H1 (cell line): ENCODE measurements around the gene PNRC2. TPM values are rescaled to one million over a fixed set of nuclear protein-coding genes. Genes with fewer than 3 reads are reported as not detected.
A peak's percentile ranks its signal among the peaks of the same experiment; 100 is the strongest.

Experiments used
- CTCF ChIA-PET: fragments of 300-600 bp; sonication (Branson Sonifier 250); formaldehyde crosslinking; loops from one replicate; lab custom pipeline; 2021; ENCODE audit not compliant: partially characterized antibody; lab: Charles Lee
- POLR2A ChIA-PET: fragments of 300-600 bp; sonication (Branson Sonifier 250); formaldehyde crosslinking; loops from one replicate; lab custom pipeline; 2021; ENCODE audit warnings: inconsistent platforms; ENCODE audit not compliant: partially characterized antibody; lab: Charles Lee
- DNase-seq, 2 experiments: peaks; one replicate each; pipeline versions ENCODE4 v3.0.0 to v3.0.0-alpha.2; 2010 to 2022; ENCODE audit warnings: low spot score in 2 of 2, low read depth in 1 of 2, mixed read lengths in 1 of 2
- FAIRE-seq: peaks from 2 replicates; lab custom pipeline; 2011; peaks lifted over from hg19 to GRCh38; lab: Jason Lieb, UNC
- H2AFZ ChIP-seq: 2 replicates; pipeline ENCODE4 v1.8.1; 2012; ENCODE audit warnings: low read length, inconsistent platforms
- H2AK5ac ChIP-seq: 2 replicates; pipeline ENCODE4 v1.6.1; 2013; ENCODE audit warnings: low read depth, low read length
- H2BK120ac ChIP-seq: replicated peaks from 2 replicates; pipeline ENCODE3; 2013; ENCODE audit warnings: low read depth, low read length, inconsistent platforms
- H2BK12ac ChIP-seq: 2 replicates; pipeline ENCODE4 v1.6.1; 2013; ENCODE audit warnings: low read depth, low read length
- H2BK15ac ChIP-seq: 2 replicates; pipeline ENCODE4 v1.6.1; 2013; ENCODE audit warnings: low read length
- H2BK20ac ChIP-seq: 2 replicates; pipeline ENCODE4 v1.6.1; 2013; ENCODE audit warnings: low read length
- H2BK5ac ChIP-seq: 2 replicates; pipeline ENCODE4 v1.6.1; 2013; ENCODE audit warnings: low read depth, low read length
- H3K14ac ChIP-seq: 2 replicates; pipeline ENCODE4 v1.6.1; 2013; ENCODE audit warnings: inconsistent platforms; ENCODE audit not compliant: insufficient read length
- H3K18ac ChIP-seq: 2 replicates; pipeline ENCODE4 v1.6.1; 2013; ENCODE audit warnings: low read length; ENCODE audit errors: extremely low read depth
- H3K23ac ChIP-seq: 2 replicates; pipeline ENCODE4 v1.6.1; 2013; ENCODE audit warnings: inconsistent platforms; ENCODE audit not compliant: insufficient read length
- H3K23me2 ChIP-seq: 2 replicates; pipeline ENCODE4 v1.6.1; 2013; ENCODE audit warnings: low read depth, low read length
- H3K27ac ChIP-seq: 2 replicates; pipeline ENCODE4 v1.6.1; 2011; ENCODE audit warnings: low read depth, low read length, inconsistent platforms
- H3K27me3 ChIP-seq, 4 experiments: replicated peaks in 1 of 4; 1 replicate in 1 of 4; 2 replicates in 3 of 4; pipeline versions ENCODE4 v1.6.1 to v1.8.1; 2011 to 2013; ENCODE audit warnings: low read length in 3 of 4, mild to moderate bottlenecking in 3 of 4, inconsistent platforms in 2 of 4, mixed read lengths in 2 of 4, moderate library complexity in 1 of 4; ENCODE audit not compliant: control insufficient read depth in 3 of 4, insufficient read depth in 3 of 4; ENCODE audit errors: extremely low read depth in 1 of 4
- H3K36me3 ChIP-seq, 4 experiments: 2 replicates each; pipeline versions ENCODE4 v1.6.1 to v1.8.1; 2011 to 2013; ENCODE audit warnings: mild to moderate bottlenecking in 4 of 4, low read length in 3 of 4, moderate library complexity in 2 of 4, control low read depth in 1 of 4, inconsistent platforms in 1 of 4; ENCODE audit not compliant: insufficient read depth in 4 of 4, control insufficient read depth in 2 of 4
- H3K4ac ChIP-seq: replicated peaks from 2 replicates; pipeline ENCODE3; 2013; ENCODE audit warnings: low read length, low read depth, mixed read lengths, inconsistent platforms; ENCODE audit not compliant: insufficient read length
- H3K4me1 ChIP-seq, 4 experiments: replicated peaks in 1 of 4; 1 replicate in 1 of 4; 2 replicates in 3 of 4; pipeline versions ENCODE4 v1.6.1 to v1.8.1; 2011 to 2013; ENCODE audit warnings: low read length in 3 of 4, inconsistent platforms in 2 of 4, mixed read lengths in 1 of 4; ENCODE audit not compliant: insufficient read depth in 4 of 4, control insufficient read depth in 3 of 4
- H3K4me2 ChIP-seq, 2 experiments: 2 replicates each; pipeline versions ENCODE4 v1.6.1 to v1.8.1; 2011 to 2013; ENCODE audit warnings: low read depth in 2 of 2, low read length in 2 of 2, control low read depth in 1 of 2, inconsistent platforms in 1 of 2, mild to moderate bottlenecking in 1 of 2; ENCODE audit not compliant: insufficient read depth in 1 of 2
- H3K4me3 ChIP-seq, 4 experiments: fragments of 200-600, 300-600 bp in 1 of 4; sonication (generic), shearing (Covaris generic), sonication (Bioruptor Twin) in 1 of 4; 2 replicates each; pipeline versions ENCODE4 v1.5.1 to v1.8.1; 2011 to 2016; ENCODE audit warnings: low read length in 4 of 4, low read depth in 3 of 4, control low read depth in 2 of 4, inconsistent platforms in 2 of 4, mild to moderate bottlenecking in 2 of 4, mixed read lengths in 1 of 4, moderate library complexity in 1 of 4; ENCODE audit not compliant: insufficient read depth in 2 of 4; ENCODE audit errors: extremely low read depth in 1 of 4
- H3K56ac ChIP-seq: replicated peaks from 2 replicates; pipeline ENCODE3; 2013; ENCODE audit warnings: low read depth, mild to moderate bottlenecking, mixed read lengths, low read length, inconsistent platforms; ENCODE audit not compliant: insufficient read length
- H3K79me1 ChIP-seq: 2 replicates; pipeline ENCODE4 v1.6.1; 2013; ENCODE audit warnings: low read depth, low read length, control low read depth
- H3K79me2 ChIP-seq, 2 experiments: 2 replicates each; pipeline versions ENCODE4 v1.6.1 to v1.8.1; 2012 to 2013; ENCODE audit warnings: low read length in 2 of 2, mild to moderate bottlenecking in 2 of 2, inconsistent platforms in 1 of 2; ENCODE audit not compliant: insufficient read depth in 2 of 2, control insufficient read depth in 1 of 2
- H3K9ac ChIP-seq, 4 experiments: replicated peaks in 1 of 4; 1 replicate in 1 of 4; 2 replicates in 3 of 4; pipeline versions ENCODE4 v1.6.1 to v1.8.1; 2011 to 2013; ENCODE audit warnings: low read depth in 3 of 4, low read length in 3 of 4, control low read depth in 2 of 4, mild to moderate bottlenecking in 2 of 4, moderate library complexity in 2 of 4, inconsistent platforms in 1 of 4; ENCODE audit errors: extremely low read depth in 1 of 4
- H3K9me3 ChIP-seq, 2 experiments: 2 replicates each; pipeline versions ENCODE4 v1.6.1 to v1.8.1; 2012 to 2013; ENCODE audit warnings: mild to moderate bottlenecking in 2 of 2, moderate library complexity in 2 of 2, control low read depth in 1 of 2, inconsistent platforms in 1 of 2, low read depth in 1 of 2, low read length in 1 of 2, mixed read lengths in 1 of 2; ENCODE audit not compliant: insufficient read depth in 2 of 2
- H4K20me1 ChIP-seq, 2 experiments: replicated peaks in 1 of 2; 2 replicates each; pipeline versions ENCODE3 to v1.8.1; 2011 to 2013; ENCODE audit warnings: inconsistent platforms in 2 of 2, low read length in 2 of 2, mild to moderate bottlenecking in 1 of 2; ENCODE audit not compliant: insufficient read depth in 2 of 2, control insufficient read depth in 1 of 2
- H4K5ac ChIP-seq: 2 replicates; pipeline ENCODE4 v1.6.1; 2013; ENCODE audit warnings: low read length, low read depth, mixed read lengths, inconsistent platforms; ENCODE audit not compliant: insufficient read length
- H4K8ac ChIP-seq: 2 replicates; pipeline ENCODE4 v1.8.0; 2013; ENCODE audit warnings: mild to moderate bottlenecking, moderate library complexity, low read length, inconsistent platforms; ENCODE audit not compliant: insufficient read depth; ENCODE audit errors: extremely low read depth
- H4K91ac ChIP-seq: replicated peaks from 2 replicates; pipeline ENCODE3; 2013; ENCODE audit warnings: low read length, mixed read lengths, inconsistent platforms; ENCODE audit not compliant: insufficient read length
- ATF2 ChIP-seq: IDR thresholded peaks from 2 replicates; pipeline ENCODE4 v1.6.1; 2012; ENCODE audit warnings: low read length, inconsistent platforms
- BACH1 ChIP-seq: IDR thresholded peaks from 2 replicates; pipeline ENCODE4 v1.6.1; 2012; ENCODE audit warnings: low read length, improper control_type of control experiment
- CEBPB ChIP-seq: IDR thresholded peaks from 2 replicates; pipeline ENCODE4 v1.6.1; 2012; ENCODE audit warnings: low read depth, low read length
- GABPA ChIP-seq: IDR thresholded peaks from 2 replicates; pipeline ENCODE4 v1.6.1; 2011; ENCODE audit warnings: mild to moderate bottlenecking, low read length, moderate library complexity, borderline replicate concordance; ENCODE audit not compliant: insufficient read depth
- KDM4A ChIP-seq: IDR thresholded peaks from one replicate; pipeline ENCODE4 v1.7.1; 2012; ENCODE audit warnings: low read depth, mild to moderate bottlenecking, moderate library complexity, low read length, inconsistent platforms; ENCODE audit not compliant: severe bottlenecking
- POLR2A ChIP-seq, 2 experiments: IDR thresholded peaks; 1 replicate in 1 of 2; 2 replicates in 1 of 2; pipeline ENCODE4 v1.6.1; 2011; ENCODE audit warnings: low read depth in 2 of 2, low read length in 2 of 2, mild to moderate bottlenecking in 2 of 2; ENCODE audit errors: control extremely low read depth in 1 of 2
- SP1 ChIP-seq: IDR thresholded peaks from 2 replicates; pipeline ENCODE4 v1.6.1; 2011; ENCODE audit warnings: low read depth, low read length
- SP2 ChIP-seq: IDR thresholded peaks from 2 replicates; pipeline ENCODE4 v1.6.1; 2012; ENCODE audit warnings: mild to moderate bottlenecking, low read length, inconsistent platforms
- SRF ChIP-seq: IDR thresholded peaks from 2 replicates; pipeline ENCODE4 v1.6.1; 2011; ENCODE audit warnings: mild to moderate bottlenecking, low read depth, low read length, moderate library complexity
- SUZ12 ChIP-seq: fragments of 200-600 bp; sonication (generic); IDR thresholded peaks from 2 replicates; pipeline ENCODE4 v1.6.1; 2012; ENCODE audit warnings: mild to moderate bottlenecking, inconsistent platforms, low read length, moderate library complexity, mixed read lengths
- TAF7 ChIP-seq: optimal IDR thresholded peaks from 2 replicates; pipeline ENCODE3; 2011; ENCODE audit warnings: low read depth, mild to moderate bottlenecking, inconsistent platforms, low read length, moderate library complexity, borderline replicate concordance
- WGBS, 2 experiments: shearing (Covaris generic) in 1 of 2; methylation state at CpG; one replicate each; pipeline versions ENCODE4 v1.1.6 to v1.1.7; 2013 to 2015; ENCODE audit warnings: low lambda C conversion rate in 2 of 2, mixed read lengths in 2 of 2, inconsistent platforms in 1 of 2, low coverage in 1 of 2, missing lambda C conversion rate in 1 of 2; ENCODE audit not compliant: insufficient replicate concordance in 2 of 2, insufficient coverage in 1 of 2, insufficient read length in 1 of 2; ENCODE audit errors: extremely low coverage in 1 of 2, missing lambda C conversion rate in 1 of 2; 5-methylcytosine and 5-hydroxymethylcytosine counted together
- polyA plus RNA-seq, 7 experiments: library from polyadenylated mRNA; depleted of rRNA in 3 of 7; stranded (reverse) in 5 of 7; unstranded in 2 of 7; fragments of >200 nt in 5 of 7; fragments of 200-250 nt in 2 of 7; gene quantifications; 1 replicate in 5 of 7; 2 replicates in 1 of 7; 4 replicates in 1 of 7; pipeline versions ENCODE4 v1.2.1 to v1.2.3, GENCODE V29; 2011 to 2013; ENCODE audit warnings: missing spikeins in 2 of 7, mixed read lengths in 2 of 7
- total RNA-seq: library from RNA; stranded (reverse); fragmentation: NEBNext Ultra II Directional; extraction: Animal tissue kit (Norgen Biotek cat#: 25700); gene quantifications from 2 replicates; pipeline ENCODE4 v1.2.1, GENCODE V29; 2021

The PNRC2 gene
- total and polyA plus RNA-seq, 2 of the 8 experiments (the other 6 are each of a cell fraction or from before 2014, with no cell fraction given), result 57.5 to 147 TPM

GRCh38 chr1:23936481-23937176, 23.0 kb upstream of the PNRC2 start:
- ChIA-PET POLR2A (interaction anchor here (0.6 to 2.0 kb wide), 6 partner anchors 11 to 165 kb away, joined by 3 to 5 read pairs (median 3); no protein-coding TSS in a partner anchor), CTCF (interaction anchor here (0.7 to 1.8 kb wide), 4 partner anchors 11 to 1119 kb away, joined by 3 to 8 read pairs (median 3); no protein-coding TSS in a partner anchor)
- H2BK20ac ChIP-seq, result no peak overlapping the region
- no peak overlapping the region for H3K23ac ChIP-seq
- H2AFZ ChIP-seq, result peak overlapping the region; percentile 86; the same call in 1 of the 2 replicates
- H3K27me3 ChIP-seq, result no peaks in the 10 kb centered on the region
- H3K9ac ChIP-seq, result no peak overlapping the region
- peak overlapping the region; percentile 72 for H3K18ac ChIP-seq
- peaks cover 0 to 6% of the 10 kb centered on the region in 2 experiments; a peak in 1 of 4 replicates for H3K9me3 ChIP-seq
- H3K14ac ChIP-seq, result no peak overlapping the region
- peak overlapping the region; percentile 27; the same call in 1 of the 2 replicates for H3K27ac ChIP-seq
- WGBS, 2 experiments, result 26% methylated on average over 6 of the region's 6 CpGs; no CpG with 5 or more reads in 1 of the 2 experiments
- 0 out of 2 replicates have a peak overlapping the region, but pooled peaks have one; percentile 83 for H2BK5ac ChIP-seq
- no peak overlapping the region for H2AK5ac ChIP-seq
- H4K5ac ChIP-seq, result peak overlapping the region; percentile 89
- peak in 1 of 2 experiments; percentile 66 for DNase-seq
- peak overlapping the region in 2 of 4 experiments; percentile 19 to 36; a peak in 4 of 8 replicates for H3K4me3 ChIP-seq
- H3K4ac ChIP-seq, result peak overlapping the region; percentile 78
- peak; percentile 93 for FAIRE-seq
- peak overlapping the region; percentile 78 for H2BK120ac ChIP-seq
- no peak overlapping the region for H2BK12ac ChIP-seq
- no peaks in the 10 kb centered on the region for H3K79me2 ChIP-seq
- no peak overlapping the region for H4K91ac ChIP-seq
- H3K56ac ChIP-seq, result no peak overlapping the region
- no peaks in the 10 kb centered on the region for H4K20me1 ChIP-seq
- H2BK15ac ChIP-seq, result peak overlapping the region; percentile 88
- no peaks in the 10 kb centered on the region for H3K79me1 ChIP-seq
- no peak overlapping the region for H4K8ac ChIP-seq
- H3K4me1 ChIP-seq, result peaks cover 2 to 8% (median 6%) of the 10 kb centered on the region in 4 experiments; a peak in 6 of 7 replicates
- no peaks in the 10 kb centered on the region; a peak in 1 of 8 replicates for H3K36me3 ChIP-seq
- no peaks in the 10 kb centered on the region for H3K23me2 ChIP-seq
- peak overlapping the region; percentile 62 to 74 for H3K4me2 ChIP-seq
- no peak for TF ChIP-seq KDM4A
- TF ChIP-seq ATF2, result peak; percentile 73
- TF ChIP-seq BACH1, result no peak; the same call in 1 of the 2 replicates
- TF ChIP-seq CEBPB, result no peak
- no peak for TF ChIP-seq POLR2A (IDR thresholded peaks at IDR 0.05; ENCODE audit: control extremely low read depth in 1 of 2, low read depth in 2 of 2, low read length in 2 of 2)
- no peak for TF ChIP-seq TAF7
- no peak for TF ChIP-seq SRF
- TF ChIP-seq SP1, result no peak
- TF ChIP-seq SUZ12, result no peak
- no peak for TF ChIP-seq SP2
- no peak for TF ChIP-seq GABPA
